ENCODE results near the gene USP17L17.
"Not testable (repeated sequence)": the region's sequence is repeated elsewhere in the genome, so short reads cannot be mapped to it uniquely, and the experiment has no call there.

DNA sequence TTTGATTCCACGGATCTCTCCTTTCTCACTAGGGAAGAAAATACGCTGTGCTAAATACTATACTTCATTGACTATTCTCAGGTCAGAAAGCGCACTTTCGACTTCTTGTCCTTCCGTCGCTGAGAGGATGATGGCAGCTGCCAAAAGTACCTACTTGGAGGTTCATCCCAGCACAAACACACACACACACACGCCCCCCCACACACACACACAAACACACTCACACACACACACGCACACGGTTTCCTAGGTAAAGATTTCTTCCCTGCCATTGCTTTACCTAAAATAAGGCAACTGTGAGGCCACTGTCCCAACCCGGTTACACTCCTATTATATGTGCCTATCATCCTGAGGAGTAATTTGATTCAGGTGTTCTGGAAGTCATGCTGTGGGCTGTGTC lies 28.0 kb downstream of the USP17L17 start:
- TF ChIP-seq CTCF (IDR thresholded peaks at IDR 0.05; ENCODE audit: low read depth, low read length, poor library complexity, severe bottlenecking); EZH2phosphoT487 (IDR thresholded peaks at IDR 0.05; ENCODE audit: borderline replicate concordance, low read length): not testable (repeated sequence)
